Activated naive CD8-positive, alpha-beta T cell (primary cell): ENCODE measurements around the gene ADAMTS17.

ENCODE experiments used
- H3K27ac Mint-ChIP-seq: one replicate; pipeline ENCODE4 v1.8.0; 2021; ENCODE audit warnings: mixed read lengths
- H3K27me3 Mint-ChIP-seq: one replicate; pipeline ENCODE4 v1.8.0; 2021; ENCODE audit warnings: mixed read lengths
- H3K36me3 Mint-ChIP-seq: one replicate; pipeline ENCODE4 v1.8.0; 2021; ENCODE audit warnings: mixed read lengths
- H3K4me1 Mint-ChIP-seq: one replicate; pipeline ENCODE4 v1.8.0; 2021; ENCODE audit warnings: low read depth, mixed read lengths
- H3K4me3 Mint-ChIP-seq: one replicate; pipeline ENCODE4 v1.8.0; 2021; ENCODE audit warnings: mild to moderate bottlenecking, mixed read lengths
- H3K9me3 Mint-ChIP-seq: one replicate; pipeline ENCODE4 v1.8.0; 2021; ENCODE audit warnings: low read depth, mixed read lengths

The ADAMTS17 gene

DNA sequence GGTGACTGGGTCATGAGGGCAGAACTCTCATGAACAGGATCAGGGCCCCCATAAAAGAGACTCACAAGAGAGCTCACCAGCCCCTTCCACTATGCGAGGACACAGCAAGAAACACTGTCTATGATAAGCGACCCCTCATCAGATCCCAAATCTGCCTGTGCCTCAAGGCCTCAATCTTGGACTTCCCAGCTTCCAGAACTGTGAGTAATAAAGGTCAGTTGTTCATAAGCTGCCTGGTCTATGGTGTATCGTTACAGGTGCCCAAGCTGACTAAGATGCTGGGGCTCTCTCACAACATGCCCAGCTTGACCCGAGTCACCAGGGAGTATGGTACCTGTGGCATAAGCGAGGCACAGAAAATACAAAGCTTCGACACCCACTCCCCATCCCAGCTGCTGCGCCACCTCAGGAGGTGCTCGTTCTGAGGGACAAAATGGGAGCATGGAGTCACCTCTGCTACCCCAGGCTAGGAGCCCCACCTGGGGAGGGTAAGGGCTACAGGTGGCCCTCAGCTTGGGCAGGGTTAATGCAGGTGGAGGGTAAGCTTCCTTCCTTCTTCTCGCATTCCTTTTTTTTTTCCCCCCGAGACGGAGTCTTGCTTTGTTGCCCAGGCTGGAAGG is 234.1 kb downstream of the ADAMTS17 start:
- Mint-ChIP-seq H3K4me3 (no peak overlapping the region), H3K27ac (no peak overlapping the region), H3K4me1 (peaks cover 31% of the 10 kb centered on the region), H3K36me3 (peaks cover 4% of the 10 kb centered on the region), H3K27me3 (no peaks in the 10 kb centered on the region), H3K9me3 (no peaks in the 10 kb centered on the region)

- H3K36me3 Mint-ChIP-seq, result peaks cover 4% of the 10 kb centered on the region
- no peaks in the 10 kb centered on the region for H3K27me3 Mint-ChIP-seq
- no peak overlapping the region for H3K4me3 Mint-ChIP-seq
- H3K27ac Mint-ChIP-seq, result no peak overlapping the region
- no peaks in the 10 kb centered on the region for H3K9me3 Mint-ChIP-seq
- H3K4me1 Mint-ChIP-seq, result peaks cover 26% of the 10 kb centered on the region
These were observed 234.6 kb downstream of the ADAMTS17 start for GRCh38 chr15:100107151-100107550.

- H3K27ac Mint-ChIP-seq, result no peak overlapping the region
- peaks cover 4% of the 10 kb centered on the region for H3K36me3 Mint-ChIP-seq
- H3K9me3 Mint-ChIP-seq, result no peaks in the 10 kb centered on the region
- H3K27me3 Mint-ChIP-seq, result no peaks in the 10 kb centered on the region
- peaks cover 24% of the 10 kb centered on the region for H3K4me1 Mint-ChIP-seq
- H3K4me3 Mint-ChIP-seq, result no peak overlapping the region
These were observed 235.0 kb downstream of the ADAMTS17 start for GRCh38 chr15:100106732-100107131.

DNA sequence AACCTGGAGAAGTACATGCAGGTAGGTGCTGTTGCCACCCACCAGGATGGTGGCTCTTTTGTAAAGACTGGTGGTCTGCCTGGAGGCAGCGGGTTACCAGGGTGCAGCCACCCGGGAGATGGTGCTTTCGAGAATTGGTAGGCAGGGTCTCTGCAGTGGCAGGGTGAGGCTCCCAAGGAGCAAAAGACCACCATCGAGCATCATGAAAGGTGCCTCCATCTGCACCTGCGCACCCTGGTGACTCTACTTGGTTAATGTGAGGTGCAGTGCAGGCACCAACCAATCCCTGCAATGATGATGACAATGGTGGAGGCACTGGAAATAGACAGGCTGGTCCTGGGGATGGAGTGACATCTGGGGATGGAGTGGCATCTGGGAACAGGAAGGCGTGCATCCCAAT is 236.7 kb downstream of the ADAMTS17 start:
- H3K4me1 Mint-ChIP-seq, result peaks cover 8% of the 10 kb centered on the region
- H3K4me3 Mint-ChIP-seq, result no peak overlapping the region
- H3K9me3 Mint-ChIP-seq, result no peaks in the 10 kb centered on the region
- H3K27me3 Mint-ChIP-seq, result no peaks in the 10 kb centered on the region
- H3K36me3 Mint-ChIP-seq, result peaks cover 4% of the 10 kb centered on the region
- no peak overlapping the region for H3K27ac Mint-ChIP-seq

- Mint-ChIP-seq H3K27ac (no peak overlapping the region), H3K36me3 (peaks cover 4% of the 10 kb centered on the region), H3K4me3 (no peak overlapping the region), H3K4me1 (peaks cover 5% of the 10 kb centered on the region), H3K27me3 (no peaks in the 10 kb centered on the region), H3K9me3 (no peaks in the 10 kb centered on the region)
These were observed 237.5 kb downstream of the ADAMTS17 start for GRCh38 chr15:100104245-100104644.

GRCh38 chr15:100103828-100104227 is 237.9 kb downstream of the ADAMTS17 start:
- no peaks in the 10 kb centered on the region for H3K27me3 Mint-ChIP-seq
- H3K4me3 Mint-ChIP-seq, result no peak overlapping the region
- no peak overlapping the region for H3K27ac Mint-ChIP-seq
- peaks cover 4% of the 10 kb centered on the region for H3K36me3 Mint-ChIP-seq
- no peaks in the 10 kb centered on the region for H3K9me3 Mint-ChIP-seq
- peaks cover under 1% of the 10 kb centered on the region for H3K4me1 Mint-ChIP-seq

- H3K4me1 Mint-ChIP-seq, result no peaks in the 10 kb centered on the region
- H3K36me3 Mint-ChIP-seq, result peaks cover 4% of the 10 kb centered on the region
- H3K9me3 Mint-ChIP-seq, result no peaks in the 10 kb centered on the region
- H3K27me3 Mint-ChIP-seq, result no peaks in the 10 kb centered on the region
- no peak overlapping the region for H3K4me3 Mint-ChIP-seq
- no peak overlapping the region for H3K27ac Mint-ChIP-seq
These were observed 240.2 kb downstream of the ADAMTS17 start for GRCh38 chr15:100101426-100102089.

DNA sequence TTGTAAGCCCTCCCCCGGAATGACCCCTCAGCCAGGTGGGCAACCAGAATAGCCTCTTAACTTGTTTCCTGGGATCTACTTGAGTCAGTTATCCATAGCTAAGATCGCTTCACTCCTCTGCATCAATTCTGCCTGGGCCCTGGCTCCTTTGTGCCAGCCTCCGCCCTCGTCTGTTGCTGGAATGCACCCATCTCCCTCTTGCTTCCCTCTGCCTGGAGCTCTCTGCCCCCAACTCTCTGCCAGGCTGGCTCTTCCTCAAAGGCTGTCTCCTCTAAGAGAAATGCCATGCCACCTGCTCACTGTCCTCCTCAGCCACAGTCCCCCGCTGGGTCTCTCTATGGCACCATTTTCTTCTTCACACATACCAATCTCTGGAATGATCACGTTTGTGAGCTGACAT is 240.8 kb downstream of the ADAMTS17 start:
- Mint-ChIP-seq H3K27ac (no peak overlapping the region), H3K4me3 (no peak overlapping the region), H3K27me3 (no peaks in the 10 kb centered on the region), H3K4me1 (no peaks in the 10 kb centered on the region), H3K36me3 (peaks cover 3% of the 10 kb centered on the region), H3K9me3 (no peaks in the 10 kb centered on the region)

- Mint-ChIP-seq H3K4me3 (no peak overlapping the region), H3K36me3 (peaks cover 3% of the 10 kb centered on the region), H3K27me3 (no peaks in the 10 kb centered on the region), H3K9me3 (no peaks in the 10 kb centered on the region), H3K4me1 (no peaks in the 10 kb centered on the region), H3K27ac (no peak overlapping the region)
These were observed 241.8 kb downstream of the ADAMTS17 start for GRCh38 chr15:100099976-100100375.

GRCh38 chr15:100098705-100099104 is 243.1 kb downstream of the ADAMTS17 start:
- no peaks in the 10 kb centered on the region for H3K27me3 Mint-ChIP-seq
- no peak overlapping the region for H3K27ac Mint-ChIP-seq
- peaks cover 3% of the 10 kb centered on the region for H3K36me3 Mint-ChIP-seq
- H3K4me1 Mint-ChIP-seq, result no peaks in the 10 kb centered on the region
- H3K4me3 Mint-ChIP-seq, result no peak overlapping the region
- no peaks in the 10 kb centered on the region for H3K9me3 Mint-ChIP-seq

- Mint-ChIP-seq H3K36me3 (peaks cover 3% of the 10 kb centered on the region), H3K4me3 (no peak overlapping the region), H3K9me3 (no peaks in the 10 kb centered on the region), H3K4me1 (no peaks in the 10 kb centered on the region), H3K27ac (no peak overlapping the region), H3K27me3 (no peaks in the 10 kb centered on the region)
These were observed 244.2 kb downstream of the ADAMTS17 start for GRCh38 chr15:100097342-100098127.

GRCh38 chr15:100096700-100097099 is 245.1 kb downstream of the ADAMTS17 start:
- H3K9me3 Mint-ChIP-seq, result no peaks in the 10 kb centered on the region
- no peaks in the 10 kb centered on the region for H3K27me3 Mint-ChIP-seq
- no peak overlapping the region for H3K4me3 Mint-ChIP-seq
- no peak overlapping the region for H3K27ac Mint-ChIP-seq
- no peaks in the 10 kb centered on the region for H3K4me1 Mint-ChIP-seq
- H3K36me3 Mint-ChIP-seq, result peaks cover 3% of the 10 kb centered on the region

DNA sequence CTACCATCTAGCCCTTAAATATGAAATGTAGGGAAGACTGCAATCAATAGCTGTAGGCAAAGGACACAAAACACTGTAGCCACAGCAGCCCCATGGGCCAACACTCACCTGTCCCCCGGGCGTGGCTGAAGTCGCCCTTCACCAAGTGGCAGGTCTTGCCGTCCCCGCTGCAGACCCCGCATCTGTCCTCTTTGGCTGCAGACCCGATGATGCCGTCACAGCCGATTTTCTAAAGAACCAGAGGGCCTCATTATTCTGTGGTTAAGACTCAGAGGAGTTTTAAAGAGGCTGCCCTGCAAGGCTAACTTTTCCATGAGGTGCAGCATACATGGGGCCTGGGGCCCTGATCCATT is 245.6 kb downstream of the ADAMTS17 start:
- Mint-ChIP-seq H3K4me1 (no peaks in the 10 kb centered on the region), H3K27ac (no peak overlapping the region), H3K4me3 (no peak overlapping the region), H3K27me3 (no peaks in the 10 kb centered on the region), H3K9me3 (no peaks in the 10 kb centered on the region), H3K36me3 (peaks cover 3% of the 10 kb centered on the region)

GRCh38 chr15:100095541-100096247 is 246.1 kb downstream of the ADAMTS17 start:
- Mint-ChIP-seq H3K4me1 (no peaks in the 10 kb centered on the region), H3K9me3 (no peaks in the 10 kb centered on the region), H3K36me3 (peaks cover 3% of the 10 kb centered on the region), H3K27me3 (no peaks in the 10 kb centered on the region), H3K4me3 (no peak overlapping the region), H3K27ac (no peak overlapping the region)

GRCh38 chr15:100094127-100094510 is 247.7 kb downstream of the ADAMTS17 start:
- Mint-ChIP-seq H3K27ac (no peak overlapping the region), H3K4me3 (no peak overlapping the region), H3K4me1 (no peaks in the 10 kb centered on the region), H3K27me3 (no peaks in the 10 kb centered on the region), H3K36me3 (peaks cover 3% of the 10 kb centered on the region), H3K9me3 (no peaks in the 10 kb centered on the region)
